ENCODE results near the gene KCND3.

KCND3 gene

GRCh38 chr1:111770916-111771315 lies 218.6 kb downstream of the KCND3 start:
- H3K4me1 ChIP-seq = no peaks in the 10 kb centered on the region
- TF ChIP-seq, protein P1, sequence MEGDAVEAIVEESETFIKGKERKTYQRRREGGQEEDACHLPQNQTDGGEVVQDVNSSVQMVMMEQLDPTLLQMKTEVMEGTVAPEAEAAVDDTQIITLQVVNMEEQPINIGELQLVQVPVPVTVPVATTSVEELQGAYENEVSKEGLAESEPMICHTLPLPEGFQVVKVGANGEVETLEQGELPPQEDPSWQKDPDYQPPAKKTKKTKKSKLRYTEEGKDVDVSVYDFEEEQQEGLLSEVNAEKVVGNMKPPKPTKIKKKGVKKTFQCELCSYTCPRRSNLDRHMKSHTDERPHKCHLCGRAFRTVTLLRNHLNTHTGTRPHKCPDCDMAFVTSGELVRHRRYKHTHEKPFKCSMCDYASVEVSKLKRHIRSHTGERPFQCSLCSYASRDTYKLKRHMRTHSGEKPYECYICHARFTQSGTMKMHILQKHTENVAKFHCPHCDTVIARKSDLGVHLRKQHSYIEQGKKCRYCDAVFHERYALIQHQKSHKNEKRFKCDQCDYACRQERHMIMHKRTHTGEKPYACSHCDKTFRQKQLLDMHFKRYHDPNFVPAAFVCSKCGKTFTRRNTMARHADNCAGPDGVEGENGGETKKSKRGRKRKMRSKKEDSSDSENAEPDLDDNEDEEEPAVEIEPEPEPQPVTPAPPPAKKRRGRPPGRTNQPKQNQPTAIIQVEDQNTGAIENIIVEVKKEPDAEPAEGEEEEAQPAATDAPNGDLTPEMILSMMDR (IDR thresholded peaks at IDR 0.05) = no peak
- H3K27me3 ChIP-seq = no peaks in the 10 kb centered on the region
- no peak overlapping the region for H3K4me3 ChIP-seq
- H3K27ac ChIP-seq = no peak overlapping the region
- intact Hi-C loops (cut with DNase I; ENCODE audit: low total_unique reads) = no loop called here
- no peak for DNase-seq
- H3K36me3 ChIP-seq = peaks cover 15 to 43% (median 25%) of the 10 kb centered on the region in 3 donors
- H3K9me3 ChIP-seq = no peaks in the 10 kb centered on the region

- Histone ChIP-seq H3K27me3 (no peaks in the 10 kb centered on the region), H3K36me3 (peaks cover 20 to 45% (median 34%) of the 10 kb centered on the region in 3 donors), H3K27ac (peak overlapping the region in 1 of 2 donors; percentile 23), H3K9me3 (no peaks in the 10 kb centered on the region), H3K4me3 (no peak overlapping the region), H3K4me1 (no peaks in the 10 kb centered on the region)
- DNase-seq = no peak
- intact Hi-C loops (cut with DNase I; ENCODE audit: low total_unique reads) = loop anchor here (5.0 kb wide), 1 partner anchor 287 kb away; no protein-coding TSS in a partner anchor
- TF ChIP-seq, protein P1 (IDR thresholded peaks at IDR 0.05) = peak; percentile 86 to 87
Measured at GRCh38 chr1:111769517-111770146, 219.8 kb downstream of the KCND3 start.

- Histone ChIP-seq H3K36me3 (peaks cover 25 to 54% (median 42%) of the 10 kb centered on the region in 3 donors), H3K27me3 (no peaks in the 10 kb centered on the region), H3K4me3 (no peak overlapping the region), H3K4me1 (no peaks in the 10 kb centered on the region), H3K9me3 (no peaks in the 10 kb centered on the region), H3K27ac (no peak overlapping the region)
- DNase-seq = no peak
- TF ChIP-seq, protein P1 (IDR thresholded peaks at IDR 0.05) = no peak
- intact Hi-C loops (cut with DNase I; ENCODE audit: low total_unique reads) = loop anchor here (5.0 kb wide), 1 partner anchor 286 kb away; no protein-coding TSS in a partner anchor
Measured at GRCh38 chr1:111768625-111769024, 220.8 kb downstream of the KCND3 start.

DNA sequence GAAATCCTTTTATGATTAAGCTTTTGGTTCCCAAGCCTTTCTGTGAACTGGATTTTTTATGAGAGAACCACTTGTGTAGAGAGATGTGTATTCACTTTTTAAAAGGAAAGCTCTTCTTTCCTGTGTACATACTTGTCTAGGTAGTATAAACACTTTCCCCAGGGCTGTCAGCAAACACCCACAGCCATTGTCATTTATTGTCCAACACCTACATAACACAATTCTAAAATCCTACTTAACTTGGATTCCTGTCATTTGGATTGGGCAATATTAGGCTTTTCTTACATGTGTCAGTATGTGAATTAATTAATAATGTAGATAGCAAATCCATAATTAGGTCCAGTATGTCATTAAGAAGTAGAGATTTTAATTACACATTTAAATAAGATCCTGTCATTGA lies 221.4 kb downstream of the KCND3 start:
- H3K4me3 ChIP-seq = no peak overlapping the region
- peaks cover 31 to 60% (median 48%) of the 10 kb centered on the region in 3 donors for H3K36me3 ChIP-seq
- H3K4me1 ChIP-seq = no peaks in the 10 kb centered on the region
- DNase-seq = no peak
- no peak overlapping the region for H3K27ac ChIP-seq
- TF ChIP-seq, protein P1 (IDR thresholded peaks at IDR 0.05) = no peak
- H3K9me3 ChIP-seq = no peaks in the 10 kb centered on the region
- intact Hi-C loops (cut with DNase I; ENCODE audit: low total_unique reads) = loop anchor here (5.0 kb wide), 1 partner anchor 286 kb away; no protein-coding TSS in a partner anchor
- H3K27me3 ChIP-seq = no peaks in the 10 kb centered on the region

- intact Hi-C loops (cut with DNase I; ENCODE audit: low total_unique reads) = no loop called here
- Histone ChIP-seq H3K36me3 (peaks cover 56 to 68% (median 58%) of the 10 kb centered on the region in 3 donors), H3K9me3 (no peaks in the 10 kb centered on the region), H3K27me3 (no peaks in the 10 kb centered on the region), H3K4me3 (no peak overlapping the region), H3K4me1 (peaks cover 0 to 3% (median under 1%) of the 10 kb centered on the region in 4 donors), H3K27ac (no peak overlapping the region)
- TF ChIP-seq, protein P1 (IDR thresholded peaks at IDR 0.05) = no peak
- DNase-seq = no peak
Measured at GRCh38 chr1:111762332-111762731, 227.1 kb downstream of the KCND3 start.
